ENCODE measurements around the gene LGR5.
A peak's percentile ranks its signal among the peaks of the same experiment; 100 is the strongest.
"Not testable (repeated sequence)": the region's sequence is repeated elsewhere in the genome, so short reads cannot be mapped to it uniquely, and the experiment has no call there.

The LGR5 gene

GRCh38 chr12:71475280-71475679 is 35.7 kb downstream of the LGR5 start:
- DNase-seq = no peak

- DNase-seq = no peak
Measured at GRCh38 chr12:71476513-71476912, 36.9 kb downstream of the LGR5 start.

- DNase-seq = no peak
Measured at GRCh38 chr12:71477609-71478008, 38.0 kb downstream of the LGR5 start.

GRCh38 chr12:71478270-71478669 is 38.7 kb downstream of the LGR5 start:
- DNase-seq = no peak

GRCh38 chr12:71484272-71484905 is 44.8 kb downstream of the LGR5 start:
- DNase-seq = no peak

GRCh38 chr12:71490844-71491243 is 51.2 kb downstream of the LGR5 start:
- not testable (repeated sequence) for DNase-seq

- no peak for DNase-seq
Measured at GRCh38 chr12:71492604-71493003, 53.0 kb downstream of the LGR5 start.

- no peak for DNase-seq
Measured at GRCh38 chr12:71499834-71500233, 60.2 kb downstream of the LGR5 start.

- peak; percentile 8 for DNase-seq
Measured at GRCh38 chr12:71503579-71504391, 64.2 kb downstream of the LGR5 start.

- DNase-seq = no peak
Measured at GRCh38 chr12:71504476-71504875, 64.9 kb downstream of the LGR5 start.

GRCh38 chr12:71509705-71510104 is 70.1 kb downstream of the LGR5 start:
- DNase-seq = no peak

GRCh38 chr12:71517145-71517846 is 77.7 kb downstream of the LGR5 start:
- no peak for DNase-seq

- DNase-seq = no peak
Measured at GRCh38 chr12:71521125-71521524, 81.5 kb downstream of the LGR5 start.

GRCh38 chr12:71524626-71525025 is 85.0 kb downstream of the LGR5 start:
- no peak for DNase-seq

GRCh38 chr12:71533703-71534102 is 94.1 kb downstream of the LGR5 start:
- DNase-seq = no peak

GRCh38 chr12:71536279-71536938 is 96.8 kb downstream of the LGR5 start:
- DNase-seq = peak; percentile 41

- DNase-seq = peak; percentile 12
Measured at GRCh38 chr12:71536939-71537622, 97.5 kb downstream of the LGR5 start.

- no peak for DNase-seq
Measured at GRCh38 chr12:71538807-71539206, 99.2 kb downstream of the LGR5 start.

- no peak for DNase-seq
Measured at GRCh38 chr12:71541583-71541982, 102.0 kb downstream of the LGR5 start.

- no peak for DNase-seq
Measured at GRCh38 chr12:71546322-71546861, 106.8 kb downstream of the LGR5 start.

GRCh38 chr12:71548893-71549292 is 109.3 kb downstream of the LGR5 start:
- DNase-seq = no peak

GRCh38 chr12:71551529-71551928 is 111.9 kb downstream of the LGR5 start:
- DNase-seq = peak; percentile 75
